Fibroblast of skin of left quadriceps (primary cell): Measurements from ENCODE around the gene S1PR4.
"Not testable (repeated sequence)": the region's sequence is repeated elsewhere in the genome, so short reads cannot be mapped to it uniquely, and the experiment has no call there.

ENCODE experiments used
- DNase-seq, 2 experiments: peaks; one replicate each; pipeline ENCODE4 v3.0.0-alpha.2; 2013; ENCODE audit warnings: low read depth in 2 of 2

The S1PR4 gene

DNA sequence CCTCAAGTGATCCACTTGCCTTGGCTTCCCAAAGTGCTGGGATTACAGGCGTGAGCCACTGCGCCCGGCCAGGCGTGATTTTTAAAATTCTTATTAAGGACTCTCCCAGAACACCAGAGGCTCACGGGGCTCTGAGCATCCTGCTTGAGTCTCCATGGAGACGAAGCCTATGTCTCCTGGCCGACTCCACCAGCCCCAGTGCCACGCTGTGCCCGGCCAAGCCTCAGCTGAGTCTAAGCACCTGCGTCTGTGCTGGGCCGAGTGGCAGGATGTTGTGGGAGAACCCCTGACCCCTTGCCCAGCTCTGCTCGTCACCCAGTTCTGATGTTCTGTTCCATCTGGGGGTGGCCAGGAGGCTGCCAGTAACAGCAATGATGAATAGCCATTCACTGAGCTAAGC lies 42.0 kb downstream of the S1PR4 start:
- DNase-seq, result no peak

DNA sequence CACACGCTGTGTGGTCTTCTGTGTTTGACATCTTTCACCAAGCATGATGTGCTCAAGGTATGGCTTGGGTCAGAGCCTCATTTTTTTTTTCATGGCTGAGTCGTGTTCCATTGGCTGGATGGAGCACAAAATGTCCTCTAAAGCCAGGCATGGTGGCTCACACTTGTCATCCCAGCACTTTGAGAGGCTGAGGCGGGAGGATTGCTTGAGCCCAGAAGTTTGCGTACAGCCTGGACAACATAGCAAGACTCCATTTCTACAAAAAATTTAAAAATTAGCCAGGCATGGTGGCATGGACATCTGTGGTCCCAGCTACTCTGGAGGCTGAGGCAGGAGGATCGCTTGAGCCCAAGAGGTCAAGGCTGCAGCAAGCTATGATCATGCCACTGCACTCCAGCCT lies 43.0 kb downstream of the S1PR4 start:
- DNase-seq, result not testable (repeated sequence)

DNA sequence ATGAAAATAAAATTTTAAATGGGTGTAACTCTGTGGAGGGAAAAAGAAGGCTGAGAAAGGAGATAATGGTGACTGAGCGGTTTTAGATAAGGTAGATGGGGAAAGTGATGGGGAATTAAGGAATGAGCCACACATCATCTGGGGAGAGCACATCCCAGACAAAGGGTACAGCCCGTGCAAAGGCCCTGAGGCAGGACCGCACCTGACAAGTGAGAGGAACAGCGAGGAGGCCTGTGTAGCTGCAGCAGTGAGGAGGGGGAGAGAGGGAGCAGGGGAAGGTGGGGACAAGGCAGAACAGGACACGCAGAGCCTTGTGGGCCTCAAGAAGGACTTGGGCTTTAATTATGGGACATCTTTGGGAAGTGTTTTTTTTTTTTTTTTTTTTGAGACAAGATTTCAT lies 44.1 kb downstream of the S1PR4 start:
- DNase-seq, result no peak

DNA sequence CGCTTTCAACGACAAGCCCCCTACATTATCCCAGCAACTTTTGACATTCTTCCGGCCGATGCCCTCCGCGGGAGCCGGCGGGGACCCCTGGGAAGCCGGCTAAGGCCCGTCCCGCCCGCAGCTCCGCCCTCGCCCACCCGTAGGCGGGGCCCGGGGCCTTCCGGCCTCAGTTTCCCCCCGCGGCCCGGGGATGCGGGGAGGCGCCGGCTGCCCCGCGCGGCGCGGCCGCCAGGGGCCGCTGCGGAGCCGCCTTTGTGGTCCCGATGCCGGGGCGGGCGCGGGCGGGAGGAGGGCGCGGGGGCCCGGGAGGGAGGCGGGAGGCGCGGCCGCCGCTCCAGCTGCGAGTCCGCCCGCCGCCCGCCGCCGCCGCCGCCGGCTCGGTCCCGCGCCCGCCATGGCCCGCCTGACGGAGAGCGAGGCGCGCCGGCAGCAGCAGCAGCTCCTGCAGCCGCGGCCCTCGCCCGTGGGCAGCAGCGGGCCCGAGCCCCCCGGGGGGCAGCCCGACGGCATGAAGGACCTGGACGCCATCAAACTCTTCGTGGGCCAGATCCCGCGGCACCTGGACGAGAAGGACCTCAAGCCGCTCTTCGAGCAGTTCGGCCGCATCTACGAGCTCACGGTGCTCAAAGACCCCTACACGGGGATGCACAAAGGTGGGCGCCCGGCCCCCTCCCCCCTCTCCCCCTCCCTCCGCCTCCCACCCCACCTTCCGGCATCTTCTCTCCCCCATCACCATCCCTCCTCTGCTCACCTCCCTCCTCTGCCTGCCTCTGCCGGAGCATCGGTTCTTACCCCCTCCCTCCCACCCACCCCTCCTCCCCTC lies 46.0 kb downstream of the S1PR4 start, which contains the start of gene CELF5:
Gene CELF5 (plus strand): TSS at position 316 of the 823 bp plus-strand sequence. CDS start 79 bp downstream, at position 395.
- DNase-seq, result peak; percentile 3 to 10

DNA sequence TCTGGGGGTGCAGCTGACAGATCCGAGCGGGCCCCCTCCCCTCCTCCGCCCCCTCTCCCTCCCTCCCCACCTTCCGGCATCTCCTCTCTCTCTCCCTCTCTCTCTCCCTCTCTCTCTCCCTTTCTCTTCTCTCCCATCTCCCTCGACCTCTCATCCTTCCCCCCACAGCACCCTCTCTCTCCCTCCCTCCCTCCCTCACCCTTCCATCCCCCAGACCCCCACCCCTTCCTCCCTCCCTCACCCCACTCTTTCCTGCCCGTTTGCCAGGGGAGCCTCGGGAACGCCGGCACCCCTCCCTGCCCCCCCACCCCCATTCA lies 46.6 kb downstream of the S1PR4 start:
- no peak for DNase-seq

DNA sequence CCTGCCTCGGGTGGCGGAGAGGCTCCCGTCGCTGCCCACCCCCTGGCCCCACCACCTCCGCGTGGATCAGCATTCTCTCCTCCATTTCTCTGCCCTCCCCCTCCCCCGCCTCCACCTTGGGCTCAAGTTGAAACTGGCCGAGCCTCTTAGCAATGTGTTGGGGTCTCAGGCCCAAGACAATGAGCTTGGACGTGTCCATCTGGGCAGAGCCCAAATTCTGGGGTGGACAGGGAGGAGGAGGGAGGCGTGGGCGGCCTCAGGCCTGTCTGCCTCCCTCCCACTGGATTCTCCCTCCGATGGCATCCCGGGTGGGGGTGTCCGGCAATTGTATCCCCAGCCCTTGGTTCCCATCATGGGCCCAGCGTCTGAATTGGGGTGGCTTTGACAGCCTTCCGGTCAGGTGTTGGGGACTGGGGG lies 47.1 kb downstream of the S1PR4 start:
- DNase-seq, result no peak

DNA sequence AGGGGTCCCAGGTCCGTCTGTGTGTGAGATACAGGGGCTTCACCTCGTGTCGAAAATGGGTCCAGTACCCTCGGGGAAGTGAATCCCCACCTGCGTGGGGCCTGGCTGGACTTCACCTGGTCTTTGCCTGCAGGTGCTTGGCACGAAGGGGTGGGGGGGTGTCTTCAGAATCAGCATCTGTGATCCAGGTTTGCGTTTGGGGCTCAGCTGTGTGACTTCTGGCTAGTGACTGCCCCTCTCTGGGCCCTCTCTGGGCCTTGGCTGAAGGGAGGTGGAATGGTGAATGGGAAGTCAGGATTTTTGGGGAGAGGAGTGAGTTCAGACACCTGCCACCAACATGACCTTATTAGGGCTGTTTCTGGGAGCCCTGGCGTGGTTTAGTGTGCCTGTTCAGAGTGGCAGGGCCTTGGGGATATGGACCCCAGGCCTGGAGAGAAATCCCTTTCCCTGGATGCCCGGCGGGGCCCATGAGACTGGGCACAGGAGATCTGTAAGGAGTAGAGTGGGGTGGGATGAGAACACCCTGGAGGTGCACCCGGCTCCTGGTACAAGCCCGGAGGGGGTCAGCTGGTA lies 48.6 kb downstream of the S1PR4 start:
- DNase-seq, result no peak

DNA sequence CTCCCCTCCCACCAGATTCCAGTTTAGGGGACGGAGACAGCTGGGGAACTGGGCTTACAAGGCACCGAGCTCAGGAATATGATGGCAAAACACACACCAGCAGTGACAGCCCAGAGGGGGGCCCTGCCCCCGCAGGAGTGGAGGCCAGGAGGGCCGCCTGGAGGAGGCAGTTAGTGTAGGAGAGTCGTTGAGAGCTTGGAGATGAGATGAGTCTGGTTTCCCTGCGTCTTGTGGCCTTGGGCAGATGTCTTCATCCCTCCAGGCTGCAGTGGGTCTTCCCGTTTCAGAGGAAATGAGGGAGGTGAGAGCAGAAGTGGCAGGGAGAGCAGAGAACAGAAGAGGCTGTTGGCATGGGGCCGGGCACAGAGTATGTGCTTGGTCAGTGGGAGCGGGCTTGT lies 50.8 kb downstream of the S1PR4 start:
- no peak for DNase-seq
